SK-N-SH (cell line): Measurements from ENCODE around the gene NDC80. TPM values are rescaled to one million over a fixed set of nuclear protein-coding genes. Genes with fewer than 3 reads are reported as not detected.

ENCODE experiments used
- CTCF ChIA-PET: fragments of 300-600, 350-600 bp; formaldehyde crosslinking; extraction: SDS; loops from one replicate; lab custom pipeline; 2021; lab: Yijun Ruan, JAX
- POLR2A ChIA-PET: fragments of 350-600 bp; sonication (Branson Sonifier 250); formaldehyde crosslinking; extraction: SDS; loops from one replicate; lab custom pipeline; 2020; ENCODE audit warnings: antibody characterized with exemption, inconsistent platforms; lab: Yijun Ruan, JAX
- DNase-seq: peaks from one replicate; pipeline ENCODE4 v3.0.0; 2012
- H2AFZ ChIP-seq: fragments of 200-600 bp; sonication (generic); 2 replicates; pipeline ENCODE4 v1.8.1; 2016; ENCODE audit warnings: antibody characterized with exemption, mild to moderate bottlenecking, low read depth
- H3F3A ChIP-seq: fragments of 200-600 bp; sonication (generic); replicated peaks from 2 replicates; pipeline ENCODE3; 2016; ENCODE audit warnings: antibody characterized with exemption, mild to moderate bottlenecking; ENCODE audit not compliant: insufficient read depth
- H3K27ac ChIP-seq, 2 experiments: fragments of 200-500 bp in 1 of 2; fragments of 200-600 bp in 1 of 2; sonication (Bioruptor generic) in 1 of 2; sonication (generic), shearing (Covaris generic) in 1 of 2; 2 replicates each; pipeline versions ENCODE4 v1.5.1 to v1.6.1; 2014 to 2016; ENCODE audit warnings: low read depth in 2 of 2, inconsistent platforms in 1 of 2, low read length in 1 of 2, mild to moderate bottlenecking in 1 of 2, mixed read lengths in 1 of 2
- H3K27me3 ChIP-seq: fragments of 200-600 bp; sonication (generic), shearing (Covaris generic); 2 replicates; pipeline ENCODE4 v1.6.1; 2016; ENCODE audit warnings: mixed run types; ENCODE audit not compliant: insufficient read depth
- H3K36me3 ChIP-seq, 2 experiments: fragments of 200-500 bp in 1 of 2; fragments of 200-600 bp in 1 of 2; sonication (Bioruptor generic) in 1 of 2; sonication (generic) in 1 of 2; replicated peaks in 1 of 2; 2 replicates each; pipeline versions ENCODE3 to v1.5.1; 2014 to 2016; ENCODE audit warnings: low read length in 1 of 2, mild to moderate bottlenecking in 1 of 2; ENCODE audit not compliant: insufficient read depth in 2 of 2, control insufficient read depth in 1 of 2
- H3K4me1 ChIP-seq, 2 experiments: fragments of 200-500 bp in 1 of 2; fragments of 200-600 bp in 1 of 2; sonication (Bioruptor generic) in 1 of 2; sonication (generic), shearing (Covaris generic) in 1 of 2; 2 replicates each; pipeline versions ENCODE4 v1.5.1 to v1.6.1; 2014 to 2016; ENCODE audit warnings: low read depth in 1 of 2, low read length in 1 of 2, mixed run types in 1 of 2; ENCODE audit not compliant: insufficient read depth in 2 of 2, control insufficient read depth in 1 of 2
- H3K4me2 ChIP-seq: fragments of 200-600 bp; sonication (generic), shearing (Covaris generic); 2 replicates; pipeline ENCODE4 v1.6.1; 2017; ENCODE audit warnings: mixed run types
- H3K4me3 ChIP-seq, 2 experiments: fragments of 200-500 bp in 1 of 2; fragments of 200-600 bp in 1 of 2; sonication (Bioruptor generic) in 1 of 2; sonication (generic), shearing (Covaris generic) in 1 of 2; 2 replicates each; pipeline versions ENCODE4 v1.5.1 to v1.8.1; 2014 to 2016; ENCODE audit warnings: low read depth in 2 of 2, inconsistent platforms in 1 of 2, low read length in 1 of 2, mild to moderate bottlenecking in 1 of 2, mixed read lengths in 1 of 2, moderate library complexity in 1 of 2
- H3K79me2 ChIP-seq: fragments of 200-600 bp; sonication (generic); 2 replicates; pipeline ENCODE4 v1.8.1; 2017; ENCODE audit warnings: mild to moderate bottlenecking; ENCODE audit not compliant: insufficient read depth
- H3K9ac ChIP-seq: fragments of 200-600 bp; sonication (generic); 2 replicates; pipeline ENCODE4 v1.6.1; 2017; ENCODE audit warnings: mixed run types
- H3K9me2 ChIP-seq: fragments of 200-600 bp; sonication (generic); 2 replicates; pipeline ENCODE4 v1.6.1; 2017; ENCODE audit warnings: mixed run types
- H3K9me3 ChIP-seq: fragments of 200-600 bp; sonication (generic); 2 replicates; pipeline ENCODE4 v1.6.1; 2017; ENCODE audit warnings: mixed run types, mild to moderate bottlenecking, moderate library complexity
- H4K20me1 ChIP-seq: fragments of 200-600 bp; sonication (generic); 2 replicates; pipeline ENCODE4 v1.6.1; 2017; ENCODE audit warnings: mild to moderate bottlenecking, mixed run types; ENCODE audit not compliant: insufficient read depth
- CHD2 ChIP-seq: fragments of 150-350 bp; IDR thresholded peaks from 2 replicates; pipeline ENCODE4 v1.6.1; 2018; ENCODE audit warnings: low read length; ENCODE audit not compliant: partially characterized antibody
- ELF1 ChIP-seq: IDR thresholded peaks from 2 replicates; pipeline ENCODE4 v1.4.0; 2012
- EP300 ChIP-seq, 2 experiments: IDR thresholded peaks; 2 replicates each; pipeline versions ENCODE4 v1.4.0 to v1.6.1; 2012; ENCODE audit warnings: borderline replicate concordance in 1 of 2, low read depth in 1 of 2, low read length in 1 of 2
- FOSL2 ChIP-seq: IDR thresholded peaks from 2 replicates; pipeline ENCODE4 v1.4.0; 2012; ENCODE audit warnings: low read depth, mild to moderate bottlenecking, moderate library complexity, borderline replicate concordance
- FOXJ3 ChIP-seq: sonication (generic); formaldehyde crosslinking; IDR thresholded peaks from 2 replicates; pipeline ENCODE4 v1.5.1; 2020; ENCODE audit warnings: mild to moderate bottlenecking, missing genetic modification reagents
- FOXM1 ChIP-seq: IDR thresholded peaks from 2 replicates; pipeline ENCODE4 v1.4.0; 2012; ENCODE audit warnings: low read depth, mild to moderate bottlenecking
- GABPA ChIP-seq: IDR thresholded peaks from 2 replicates; pipeline ENCODE4 v1.4.0; 2012; ENCODE audit warnings: low read depth, mild to moderate bottlenecking
- GATA2 ChIP-seq: sonication (generic); formaldehyde crosslinking; IDR thresholded peaks from 2 replicates; pipeline ENCODE4 v1.5.0; 2020; ENCODE audit warnings: mild to moderate bottlenecking, missing genetic modification reagents
- JUND ChIP-seq: IDR thresholded peaks from 2 replicates; pipeline ENCODE4 v1.4.0; 2012
- MEF2A ChIP-seq: IDR thresholded peaks from 2 replicates; pipeline ENCODE4 v1.4.0; 2012; ENCODE audit warnings: low read depth, borderline replicate concordance
- NFIC ChIP-seq: IDR thresholded peaks from 2 replicates; pipeline ENCODE4 v1.4.0; 2012; ENCODE audit warnings: borderline replicate concordance
- NRF1 ChIP-seq: IDR thresholded peaks from 2 replicates; pipeline ENCODE4 v1.6.1; 2012; ENCODE audit warnings: low read depth, mild to moderate bottlenecking, low read length
- PBX3 ChIP-seq: IDR thresholded peaks from 2 replicates; pipeline ENCODE4; 2012
- POLR2AphosphoS5 ChIP-seq: IDR thresholded peaks from 2 replicates; pipeline ENCODE4 v1.6.1; 2012; ENCODE audit warnings: low read depth, low read length
- RAD21 ChIP-seq: IDR thresholded peaks from 2 replicates; pipeline ENCODE4 v1.6.1; 2012; ENCODE audit warnings: mild to moderate bottlenecking, low read length
- RCOR1 ChIP-seq: fragments of 150-350 bp; IDR thresholded peaks from 2 replicates; pipeline ENCODE4 v1.6.1; 2017; ENCODE audit warnings: antibody characterized with exemption, low read length
- REST ChIP-seq: IDR thresholded peaks from 2 replicates; pipeline ENCODE4 v1.6.1; 2012; ENCODE audit warnings: mild to moderate bottlenecking, low read depth, low read length, moderate library complexity
- RFX5 ChIP-seq: IDR thresholded peaks from 2 replicates; pipeline ENCODE4 v1.6.1; 2012; ENCODE audit warnings: mild to moderate bottlenecking, improper control_type of control experiment, low read length
- RXRA ChIP-seq: IDR thresholded peaks from 2 replicates; pipeline ENCODE4 v1.4.0; 2012; ENCODE audit warnings: low read depth, mild to moderate bottlenecking, borderline replicate concordance
- SIN3A ChIP-seq: IDR thresholded peaks from 2 replicates; pipeline ENCODE4 v1.6.1; 2012; ENCODE audit warnings: low read depth, mild to moderate bottlenecking, low read length, moderate library complexity, borderline replicate concordance
- SMC3 ChIP-seq: IDR thresholded peaks from 2 replicates; pipeline ENCODE4 v1.6.1; 2012; ENCODE audit warnings: low read depth, low read length, improper control_type of control experiment
- TAF1 ChIP-seq: IDR thresholded peaks from 2 replicates; pipeline ENCODE4 v1.6.1; 2012; ENCODE audit warnings: low read depth, mild to moderate bottlenecking, low read length, moderate library complexity, borderline replicate concordance
- TEAD4 ChIP-seq: IDR thresholded peaks from 2 replicates; pipeline ENCODE4 v1.4.0; 2012; ENCODE audit warnings: mild to moderate bottlenecking, borderline replicate concordance; ENCODE audit not compliant: insufficient read depth
- USF1 ChIP-seq: IDR thresholded peaks from 2 replicates; pipeline ENCODE4 v1.4.0; 2012; ENCODE audit warnings: low read depth, borderline replicate concordance
- YY1 ChIP-seq: IDR thresholded peaks from 2 replicates; pipeline ENCODE4 v1.4.0; 2012; ENCODE audit warnings: low read depth, mild to moderate bottlenecking
- ZBTB33 ChIP-seq: IDR thresholded peaks from 2 replicates; pipeline ENCODE4 v1.4.0; 2012; ENCODE audit warnings: low read depth, borderline replicate concordance
- WGBS: methylation state at CpG from one replicate; pipeline ENCODE4 v1.1.6; 2017; ENCODE audit warnings: low lambda C conversion rate; 5-methylcytosine and 5-hydroxymethylcytosine counted together
- polyA plus RNA-seq, 3 experiments: library from polyadenylated mRNA; depleted of rRNA; stranded (reverse); fragments of >200 nt; gene quantifications; 2 replicates each; pipeline ENCODE4 v1.2.3, GENCODE V29; 2012

The NDC80 gene
- polyA plus RNA-seq, 1 of the 3 experiments (the other 2 are of a cell fraction): 11.3 TPM

GRCh38 chr18:2655178-2655953, 84.0 kb downstream of the NDC80 start, which contains the start of gene SMCHD1:
SMCHD1 (plus strand) TSS chr18:2655726; CDS start chr18:2656076, 350 bp downstream.
- H4K20me1 ChIP-seq: peaks cover 35% of the 10 kb centered on the region
- H3K4me1 ChIP-seq: peaks cover 0 to 6% of the 10 kb centered on the region in 2 experiments; a peak in 3 of 4 replicates
- no peaks in the 10 kb centered on the region for H3F3A ChIP-seq
- H3K79me2 ChIP-seq: peaks cover 47% of the 10 kb centered on the region
- peaks cover 0 to 4% of the 10 kb centered on the region in 2 experiments for H3K36me3 ChIP-seq
- no peaks in the 10 kb centered on the region for H3K9me2 ChIP-seq
- H3K27me3 ChIP-seq: no peaks in the 10 kb centered on the region
- ChIA-PET POLR2A (interaction anchor here (0.6 to 0.8 kb wide), 3 partner anchors 19 to 108 kb away, joined by 3 read pairs; no protein-coding TSS in a partner anchor), CTCF (interaction anchor here (0.9 to 2.2 kb wide), 4 partner anchors 19 to 590 kb away, joined by 3 to 9 read pairs (median 5); no protein-coding TSS in a partner anchor)
- H3K4me3 ChIP-seq: peak within 1 kb of the TSS; percentile 79 to 95
- peak; percentile 93 for DNase-seq
- H3K27ac ChIP-seq: peak within 1 kb of the TSS; percentile 91 to 93
- H3K9ac ChIP-seq: peak within 1 kb of the TSS; percentile 92
- H2AFZ ChIP-seq: peak within 1 kb of the TSS; percentile 93
- no peaks in the 10 kb centered on the region for H3K9me3 ChIP-seq
- H3K4me2 ChIP-seq: peak within 1 kb of the TSS; percentile 82
- 1% methylated on average over 31 of the region's 100 CpGs for WGBS
- peak; percentile 71; the same call in 1 of the 2 replicates for TF ChIP-seq POLR2AphosphoS5
- no peak for TF ChIP-seq RFX5
- no peak for TF ChIP-seq RCOR1
- TF ChIP-seq GABPA: peak; percentile 72
- TF ChIP-seq PBX3: no peak
- TF ChIP-seq NRF1: peak; percentile 34
- TF ChIP-seq FOXM1: no peak
- TF ChIP-seq CHD2: no peak
- TF ChIP-seq USF1: no peak
- no peak for TF ChIP-seq GATA2
- no peak for TF ChIP-seq RAD21
- TF ChIP-seq SMC3: no peak
- no peak for TF ChIP-seq REST
- no peak for TF ChIP-seq FOSL2
- TF ChIP-seq EP300 (IDR thresholded peaks at IDR 0.05; ENCODE audit: borderline replicate concordance in 1 of 2, low read depth in 1 of 2, low read length in 1 of 2): no peak
- TF ChIP-seq TAF1: peak; percentile 37; the same call in 1 of the 2 replicates
- no peak for TF ChIP-seq NFIC
- no peak for TF ChIP-seq RXRA
- no peak for TF ChIP-seq JUND
- no peak for TF ChIP-seq ELF1
- no peak; the same call in 1 of the 2 replicates for TF ChIP-seq MEF2A
- no peak for TF ChIP-seq YY1
- TF ChIP-seq FOXJ3 (CRISPR knock-in tag): no peak
- 0 out of 2 replicates have a peak, but pooled peaks have one; percentile 27 for TF ChIP-seq SIN3A
- no peak for TF ChIP-seq TEAD4
- TF ChIP-seq ZBTB33: no peak
